Stimulated activated CD8-positive, alpha-beta memory T cell treated with anti-CD3 and anti-CD28 coated beads, Interleukin-12 subunit alpha, Interleukin-12 subunit beta, amount 100 ng/mL, for 1 hour (primary cell): ENCODE measurements around the gene LUZP2.
"Not testable (repeated sequence)": the region's sequence is repeated elsewhere in the genome, so short reads cannot be mapped to it uniquely, and the experiment has no call there.

Experiments
- DNase-seq: peaks from one replicate; pipeline ENCODE4 v3.0.0-alpha.2; 2020; ENCODE audit warnings: low read depth

Gene LUZP2

DNA sequence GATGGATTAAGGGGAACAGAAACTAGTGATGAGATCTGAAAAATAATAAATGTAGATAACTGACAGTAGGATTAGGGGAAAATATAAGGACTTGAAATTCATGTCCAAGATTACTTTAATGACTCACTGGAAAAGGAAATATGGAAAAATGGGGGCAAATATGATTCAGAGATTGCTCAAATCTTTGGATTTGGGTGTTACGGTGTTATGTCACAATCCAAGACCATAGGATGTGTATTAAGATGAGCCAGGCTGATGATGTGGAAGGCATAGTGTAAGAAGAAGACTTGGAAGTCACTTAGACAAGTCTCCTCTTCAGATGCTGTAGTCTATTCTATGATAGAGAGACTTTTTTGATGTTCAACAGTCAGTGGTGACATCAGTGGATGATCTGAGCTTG is 323.7 kb downstream of the LUZP2 start:
- DNase-seq = no peak

DNA sequence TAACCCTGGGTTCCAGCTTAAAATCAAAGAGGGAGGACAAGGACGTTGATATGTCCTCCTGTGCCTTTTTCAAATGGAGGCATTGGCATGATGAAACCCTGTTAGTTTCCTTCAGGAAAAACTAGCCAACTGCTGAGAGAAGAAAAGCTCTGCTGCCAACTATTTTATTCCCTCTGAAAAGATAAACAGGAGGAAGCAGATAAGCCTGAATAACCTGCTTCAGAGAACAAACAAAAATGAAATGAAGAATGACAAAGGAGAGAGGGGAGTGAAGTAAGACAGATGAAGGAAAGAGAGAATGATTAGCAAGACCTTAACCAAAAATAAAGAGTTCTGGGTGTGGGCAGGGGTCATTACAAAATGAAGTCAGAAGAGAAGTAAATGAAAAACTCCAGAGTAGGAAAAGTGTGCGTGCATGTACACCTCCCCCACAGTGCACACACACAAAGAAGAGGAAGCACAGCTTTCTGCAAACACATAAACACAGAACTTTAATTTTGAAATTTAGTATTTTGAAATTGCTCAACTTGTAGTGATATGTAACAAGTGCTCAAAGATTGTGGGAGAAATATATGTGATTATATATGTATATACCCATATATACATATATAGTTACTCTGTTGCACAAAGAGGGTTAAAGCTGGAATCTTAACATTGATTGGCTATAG is 332.2 kb downstream of the LUZP2 start:
- no peak for DNase-seq

DNA sequence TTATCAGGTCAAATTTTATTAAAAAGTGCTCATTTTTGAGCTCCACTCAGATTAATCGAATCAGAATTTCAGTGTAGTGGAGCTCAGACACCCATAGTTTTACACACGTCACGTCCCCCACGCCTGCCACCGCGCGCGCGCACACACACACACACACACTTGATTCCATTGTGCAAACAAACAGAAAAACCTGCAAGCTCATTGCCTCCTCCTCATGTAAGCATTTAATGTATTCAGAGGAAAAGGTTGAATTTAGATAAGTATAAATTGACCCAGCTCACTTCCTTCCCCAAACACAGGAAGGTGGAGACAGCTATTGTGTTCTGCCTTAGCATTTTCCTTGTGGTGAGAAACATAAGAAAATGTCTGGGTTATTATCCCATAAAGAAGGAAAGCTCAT is 336.7 kb downstream of the LUZP2 start:
- no peak for DNase-seq

- DNase-seq = no peak
Measured at GRCh38 chr11:24837112-24837511, 340.3 kb downstream of the LUZP2 start.

DNA sequence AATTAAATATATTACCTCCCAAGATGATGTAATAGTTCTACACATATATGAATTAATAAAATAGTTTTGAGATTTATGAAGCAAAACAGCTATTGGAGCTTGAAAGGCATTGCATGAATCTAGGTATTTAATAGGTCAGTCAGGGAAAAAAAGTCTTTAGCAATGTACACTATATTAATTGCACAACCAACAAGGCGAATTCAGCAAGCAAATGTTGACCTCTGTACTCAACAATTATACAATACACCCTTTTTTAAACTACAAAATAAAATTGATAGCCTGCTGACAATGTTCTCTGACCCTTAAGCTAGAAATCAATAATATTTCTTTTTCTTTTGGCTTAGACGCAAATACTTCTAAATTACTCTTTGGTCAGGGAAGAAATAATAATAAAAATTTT is 345.5 kb downstream of the LUZP2 start:
- no peak for DNase-seq

- no peak for DNase-seq
Measured at GRCh38 chr11:24844406-24844805, 347.6 kb downstream of the LUZP2 start.

- DNase-seq = no peak
Measured at GRCh38 chr11:24848857-24849256, 352.0 kb downstream of the LUZP2 start.

- DNase-seq = no peak
Measured at GRCh38 chr11:24855951-24856350, 359.1 kb downstream of the LUZP2 start.

GRCh38 chr11:24859801-24860300 is 363.0 kb downstream of the LUZP2 start:
- no peak for DNase-seq

DNA sequence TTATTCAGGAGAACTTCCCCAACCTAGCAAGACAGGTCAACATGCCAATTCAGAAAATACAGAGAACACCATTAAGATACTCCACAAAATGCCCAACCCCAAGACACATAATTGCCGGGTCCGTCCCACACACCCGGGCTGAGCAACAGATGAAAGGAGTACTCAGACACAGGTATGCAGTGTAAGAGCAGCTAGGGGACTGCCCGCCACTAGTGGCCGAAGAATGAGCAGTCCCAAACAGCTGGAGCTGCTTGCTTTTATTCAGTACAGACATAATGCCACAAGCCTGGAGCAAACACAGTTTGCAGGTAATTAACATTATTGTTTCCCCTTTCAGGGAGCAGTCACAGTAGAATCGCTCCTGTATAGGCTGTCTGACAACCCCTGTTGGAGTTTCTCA is 364.6 kb downstream of the LUZP2 start:
- DNase-seq = no peak

DNA sequence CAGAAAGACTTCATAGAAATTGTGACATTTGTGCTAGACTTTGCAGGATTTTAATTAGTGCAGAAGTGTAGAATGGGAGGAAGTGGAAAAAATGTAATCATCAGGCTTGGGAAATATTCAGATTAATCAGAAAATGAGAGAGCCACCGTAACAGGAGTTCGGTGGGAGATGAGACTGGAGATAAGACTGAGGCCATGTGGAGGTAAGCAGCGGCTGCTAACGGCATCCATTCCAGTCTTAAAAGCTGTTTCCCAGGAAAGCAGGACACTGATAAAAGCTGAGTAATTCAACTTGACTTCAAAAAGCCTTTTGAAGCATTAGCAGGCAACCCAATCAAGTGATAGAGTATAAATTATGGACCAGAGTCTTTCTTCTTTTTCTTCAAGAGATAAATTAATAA is 369.9 kb downstream of the LUZP2 start:
- DNase-seq = no peak

GRCh38 chr11:24870048-24870447 is 373.2 kb downstream of the LUZP2 start:
- no peak for DNase-seq

DNA sequence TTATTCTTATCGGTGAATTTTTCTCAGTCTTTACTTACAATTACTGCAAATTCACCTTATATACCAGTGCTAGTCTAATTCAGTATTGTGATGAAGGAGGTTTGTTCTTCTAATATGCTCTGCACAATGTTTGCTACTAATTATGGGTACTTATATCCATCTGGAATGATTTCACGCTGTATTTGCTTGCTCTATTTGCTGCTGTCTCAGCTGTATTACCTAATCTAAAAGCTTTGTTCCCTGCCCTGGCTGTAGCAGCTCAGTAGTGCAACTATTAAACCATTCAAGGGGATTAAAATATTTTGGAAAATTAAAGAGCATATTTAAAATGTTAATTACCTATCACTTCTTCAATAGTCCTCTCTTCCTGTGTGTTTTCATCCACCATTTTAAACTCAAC is 375.3 kb downstream of the LUZP2 start:
- DNase-seq = no peak

- no peak for DNase-seq
Measured at GRCh38 chr11:24872651-24873311, 375.9 kb downstream of the LUZP2 start.

- no peak for DNase-seq
Measured at GRCh38 chr11:24880962-24881361, 384.1 kb downstream of the LUZP2 start.

DNA sequence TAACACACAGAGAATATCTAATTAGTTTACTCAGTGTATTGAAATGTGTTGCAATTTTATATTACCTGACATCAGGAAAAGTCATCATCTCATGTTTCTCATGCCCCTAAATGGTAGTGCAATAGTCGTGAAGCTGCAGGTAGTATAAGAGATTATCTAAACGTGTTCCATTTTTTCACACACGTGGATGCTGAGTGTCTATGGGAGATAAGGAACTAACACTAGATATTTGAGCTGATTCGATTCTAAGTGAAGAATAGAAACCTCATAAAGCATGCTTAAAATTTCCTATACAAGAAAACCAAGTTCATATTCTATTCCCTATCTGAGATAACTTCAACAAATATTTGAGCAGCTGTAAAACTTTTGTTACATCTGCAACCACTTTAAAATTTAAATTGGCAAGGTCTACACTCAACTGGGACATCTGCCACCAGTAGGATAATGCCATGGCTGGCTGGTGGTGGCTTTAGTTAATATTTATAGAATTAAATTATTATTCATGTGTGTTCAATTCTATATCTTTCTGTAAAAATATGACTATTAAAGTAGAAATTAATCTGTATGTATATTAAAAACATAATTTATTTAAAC is 388.8 kb downstream of the LUZP2 start:
- no peak for DNase-seq

DNA sequence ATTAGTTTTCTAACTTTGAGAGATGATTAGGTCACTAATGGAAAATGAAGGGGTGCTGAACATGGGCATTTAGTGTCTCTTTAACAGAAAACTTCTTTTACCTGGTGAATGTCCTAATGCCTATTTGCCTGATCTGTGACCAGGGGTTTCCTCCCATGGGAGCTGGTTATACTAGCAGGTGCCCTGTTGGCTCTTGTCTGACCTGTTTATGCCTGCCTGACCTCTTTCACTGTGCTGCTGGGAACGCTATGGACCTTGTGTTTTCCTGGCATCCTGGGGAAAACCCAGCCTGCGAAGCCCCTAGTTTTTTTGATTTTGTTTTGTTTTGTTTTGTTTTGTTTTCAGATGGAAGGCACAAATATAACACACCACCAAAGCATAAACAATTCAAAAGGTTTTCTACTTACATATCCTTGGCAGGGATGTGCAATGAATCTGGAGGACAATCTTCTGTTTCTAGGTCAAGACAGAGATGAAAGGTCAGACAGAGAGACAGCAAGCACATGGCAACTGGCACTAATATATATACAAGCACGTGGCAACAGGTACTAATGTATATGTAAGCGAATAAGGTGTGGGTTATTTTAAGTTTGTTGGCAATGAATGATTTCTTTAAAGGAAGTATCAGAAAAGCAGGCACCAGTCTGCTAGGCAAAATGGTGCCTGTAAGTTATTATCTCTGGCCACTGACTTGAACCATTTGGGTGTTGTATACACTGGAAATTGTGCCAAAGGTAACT is 390.2 kb downstream of the LUZP2 start:
- no peak for DNase-seq

- no peak for DNase-seq
Measured at GRCh38 chr11:24890426-24890825, 393.6 kb downstream of the LUZP2 start.

GRCh38 chr11:24891845-24892492 is 395.1 kb downstream of the LUZP2 start:
- not testable (repeated sequence) for DNase-seq

GRCh38 chr11:24896118-24896835 is 399.4 kb downstream of the LUZP2 start:
- DNase-seq = no peak

DNA sequence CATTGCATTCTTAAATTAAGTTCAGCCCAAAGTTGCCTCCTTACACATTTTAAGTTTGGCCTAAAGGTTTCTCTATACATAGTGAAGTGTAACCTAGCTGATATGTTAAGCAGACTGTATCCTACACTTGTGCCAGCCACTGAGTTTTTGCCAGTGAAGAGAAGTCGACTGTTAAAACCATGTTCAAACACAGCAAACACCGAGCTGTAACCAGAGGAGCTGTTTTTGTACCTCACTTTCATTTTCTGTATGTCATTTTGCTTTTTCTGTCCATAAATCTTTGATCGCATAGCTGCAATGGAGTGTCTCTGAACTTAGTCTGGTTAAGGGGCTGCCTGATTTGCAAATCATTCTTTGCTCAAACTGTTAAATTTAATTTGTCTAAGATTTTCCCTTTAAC is 403.7 kb downstream of the LUZP2 start:
- DNase-seq = no peak
